Keratinocyte (primary cell): Measurements from ENCODE around the gene CCDC174.

Source experiments
- CTCF ChIP-seq, 3 experiments: IDR thresholded peaks in 1 of 3; conservative IDR thresholded peaks in 1 of 3; optimal IDR thresholded peaks in 1 of 3; 2 replicates in 2 of 3; 3 replicates in 1 of 3; pipeline versions ENCODE3 to v1.5.1; 2011; ENCODE audit warnings: low read length in 3 of 3, mild to moderate bottlenecking in 3 of 3, moderate library complexity in 2 of 3, control low read depth in 1 of 3, inconsistent platforms in 1 of 3; ENCODE audit not compliant: insufficient read depth in 2 of 3; ENCODE audit errors: extremely low read depth in 1 of 3
- EZH2 ChIP-seq: IDR thresholded peaks from one replicate; pipeline ENCODE4 v1.6.1; 2012; ENCODE audit warnings: inconsistent platforms, mild to moderate bottlenecking, low read length, moderate library complexity

GRCh38 chr3:14627815-14628214 lies 23.7 kb upstream of the CCDC174 start:
- TF ChIP-seq CTCF (optimal IDR thresholded peaks at IDR 0.05 in 1 of 3, IDR thresholded peaks at IDR 0.05 in 1 of 3, conservative IDR thresholded peaks at IDR 0.05 in 1 of 3; ENCODE audit: extremely low read depth in 1 of 3, insufficient read depth in 2 of 3, low read length in 3 of 3): no peak
- TF ChIP-seq EZH2: no peak
